HFF-Myc (cell line): ENCODE measurements around the gene ISCA2.
"Not testable (repeated sequence)": the region's sequence is repeated elsewhere in the genome, so short reads cannot be mapped to it uniquely, and the experiment has no call there.

ENCODE experiments used
- DNase-seq: peaks from one replicate; pipeline ENCODE4 v3.0.0-alpha.2; 2011; ENCODE audit warnings: low read depth; ENCODE audit errors: extremely low read depth
- H3K4me3 ChIP-seq: replicated peaks from 2 replicates; pipeline ENCODE4 v1.5.1; 2011; ENCODE audit warnings: low read depth, mild to moderate bottlenecking, control low read depth, low read length
- TF ChIP-seq, protein P1 (sequence below): IDR thresholded peaks from 2 replicates; pipeline ENCODE4 v1.5.1; 2012; ENCODE audit warnings: mild to moderate bottlenecking, low read depth, low read length, control low read depth; ENCODE audit errors: missing control alignments

ISCA2 gene

GRCh38 chr14:74531006-74531405 lies 37.4 kb downstream of the ISCA2 start:
- TF ChIP-seq, protein P1, sequence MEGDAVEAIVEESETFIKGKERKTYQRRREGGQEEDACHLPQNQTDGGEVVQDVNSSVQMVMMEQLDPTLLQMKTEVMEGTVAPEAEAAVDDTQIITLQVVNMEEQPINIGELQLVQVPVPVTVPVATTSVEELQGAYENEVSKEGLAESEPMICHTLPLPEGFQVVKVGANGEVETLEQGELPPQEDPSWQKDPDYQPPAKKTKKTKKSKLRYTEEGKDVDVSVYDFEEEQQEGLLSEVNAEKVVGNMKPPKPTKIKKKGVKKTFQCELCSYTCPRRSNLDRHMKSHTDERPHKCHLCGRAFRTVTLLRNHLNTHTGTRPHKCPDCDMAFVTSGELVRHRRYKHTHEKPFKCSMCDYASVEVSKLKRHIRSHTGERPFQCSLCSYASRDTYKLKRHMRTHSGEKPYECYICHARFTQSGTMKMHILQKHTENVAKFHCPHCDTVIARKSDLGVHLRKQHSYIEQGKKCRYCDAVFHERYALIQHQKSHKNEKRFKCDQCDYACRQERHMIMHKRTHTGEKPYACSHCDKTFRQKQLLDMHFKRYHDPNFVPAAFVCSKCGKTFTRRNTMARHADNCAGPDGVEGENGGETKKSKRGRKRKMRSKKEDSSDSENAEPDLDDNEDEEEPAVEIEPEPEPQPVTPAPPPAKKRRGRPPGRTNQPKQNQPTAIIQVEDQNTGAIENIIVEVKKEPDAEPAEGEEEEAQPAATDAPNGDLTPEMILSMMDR, result no peak
- no peak for DNase-seq
- H3K4me3 ChIP-seq, result no peak overlapping the region

GRCh38 chr14:74531467-74531866 lies 37.9 kb downstream of the ISCA2 start:
- TF ChIP-seq, protein P1, result peak; percentile 18
- no peak overlapping the region for H3K4me3 ChIP-seq
- peak; percentile 22 for DNase-seq

- no peak overlapping the region for H3K4me3 ChIP-seq
- TF ChIP-seq, protein P1, result no peak
- DNase-seq, result no peak
Measured at GRCh38 chr14:74532246-74532645, 38.7 kb downstream of the ISCA2 start.

DNA sequence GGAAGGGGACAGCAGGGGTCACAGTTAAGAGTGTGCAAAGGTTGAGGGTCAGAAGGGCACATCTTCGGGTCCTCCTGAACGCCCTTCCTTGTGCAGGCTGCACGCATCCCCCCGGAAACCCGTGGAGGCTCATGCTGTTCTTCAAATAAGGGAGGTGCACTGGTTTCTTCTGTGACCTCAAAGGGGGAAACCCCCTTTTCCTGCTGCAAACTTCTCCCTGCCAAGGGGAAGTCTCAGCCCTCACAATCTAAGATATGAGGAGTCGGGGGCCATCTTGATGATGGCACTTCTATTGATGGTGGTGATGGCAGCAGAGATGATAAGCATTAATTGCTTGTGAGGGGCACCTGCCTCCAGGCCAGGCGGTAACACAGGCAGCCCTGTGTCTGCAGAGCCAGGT lies 40.0 kb downstream of the ISCA2 start:
- TF ChIP-seq, protein P1, result no peak
- H3K4me3 ChIP-seq, result no peak overlapping the region
- DNase-seq, result no peak

DNA sequence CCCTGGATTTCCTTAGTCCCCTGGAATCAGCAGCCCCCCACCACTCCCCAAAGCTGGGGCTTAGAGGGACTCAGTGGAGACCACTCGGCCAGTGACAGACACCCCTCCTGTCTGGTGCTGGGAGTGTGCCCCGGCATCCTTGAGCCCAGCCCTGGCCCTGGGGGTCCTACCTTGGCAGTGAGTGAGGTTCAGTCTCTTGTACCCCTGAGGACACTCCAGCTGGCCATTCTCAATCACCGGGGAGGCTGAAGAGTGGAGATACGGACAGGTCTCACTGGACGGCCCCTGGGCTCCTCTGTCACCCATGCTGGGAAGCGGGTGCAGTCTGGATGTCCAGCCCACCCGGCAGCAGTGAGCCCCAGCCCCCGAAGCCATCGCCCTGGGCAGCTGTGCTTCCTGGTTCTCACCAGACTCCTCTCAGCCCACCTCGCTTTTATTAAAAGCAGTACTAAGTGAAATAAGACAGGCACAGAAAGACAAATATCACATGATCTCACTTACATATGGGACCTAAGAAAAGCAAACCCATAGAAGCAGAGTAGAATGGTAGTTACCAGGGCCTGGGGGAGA lies 42.3 kb downstream of the ISCA2 start:
- DNase-seq, result no peak
- TF ChIP-seq, protein P1, result no peak
- H3K4me3 ChIP-seq, result no peak overlapping the region

- not testable (repeated sequence) for H3K4me3 ChIP-seq, DNase-seq
Measured at GRCh38 chr14:74536336-74536735, 42.8 kb downstream of the ISCA2 start.

- DNase-seq, result no peak
- no peak overlapping the region for H3K4me3 ChIP-seq
- TF ChIP-seq, protein P1, result no peak
Measured at GRCh38 chr14:74538411-74539391, 45.1 kb downstream of the ISCA2 start.
